ENCODE measurements around the gene DENND10. TPM values are rescaled to one million over a fixed set of nuclear protein-coding genes. Genes with fewer than 3 reads are reported as not detected.

Gene DENND10
- total and polyA plus RNA-seq, 2 experiments from 2014 or later = 41.4 to 41.8 TPM

GRCh38 chr10:119176166-119176565 is 72.3 kb downstream of the DENND10 start:
- Mint-ChIP-seq H3K4me3 (peak overlapping the region; percentile 18; the same call in 1 of the 3 replicates), H3K4me1 (no peaks in the 10 kb centered on the region; the same call in 2 of the 3 replicates), H3K27me3 (ENCODE audit: insufficient read depth, low read depth, poor library complexity) (peaks cover 11% of the 10 kb centered on the region), H3K9me3 (peaks cover 6% of the 10 kb centered on the region; the same call in 1 of the 3 replicates), H3K36me3 (ENCODE audit: low read depth) (peaks cover 50% of the 10 kb centered on the region), H3K27ac (no peak overlapping the region)
- Histone ChIP-seq H3K27me3 (ENCODE audit: insufficient read depth) (no peaks in the 10 kb centered on the region), H2AFZ (no peak overlapping the region), H3F3A (replicated peaks; ENCODE audit: low read depth) (peaks cover 8% of the 10 kb centered on the region; the same call in 1 of the 2 replicates), H3K4me1 (ENCODE audit: insufficient read depth) (0 out of 2 replicates have a peak, but pooled peaks cover 5% of the 10 kb centered on the region), H3K9me2 (ENCODE audit: insufficient read depth) (no peaks in the 10 kb centered on the region), H3K79me2 (replicated peaks; ENCODE audit: insufficient read depth) (peaks cover 48% of the 10 kb centered on the region), H3K27ac (ENCODE audit: low read depth) (no peak overlapping the region; the same call in 1 of the 2 replicates), H4K20me1 (replicated peaks; ENCODE audit: insufficient read depth) (peaks cover 13% of the 10 kb centered on the region; the same call in 1 of the 2 replicates), H3K4me3 (no peak overlapping the region), H3K4me2 (no peak overlapping the region), H3K36me3 (ENCODE audit: insufficient read depth) (peaks cover 42% of the 10 kb centered on the region)
- no peak for ATAC-seq
- TF ChIP-seq JUNB (IDR thresholded peaks at IDR 0.05; ENCODE audit: unreplicated experiment) (no peak), ZNF462 (CRISPR knock-in tag; IDR thresholded peaks at IDR 0.05) (no peak), CTCF (conservative IDR thresholded peaks at IDR 0.05; ENCODE audit: low read depth in 2 of 2) (no peak), CREB1 (CRISPR knock-in tag; IDR thresholded peaks at IDR 0.05; ENCODE audit: low read depth) (no peak), POLR2AphosphoS5 (IDR thresholded peaks at IDR 0.05; ENCODE audit: low read depth) (no peak), ZNF331 (CRISPR knock-in tag; IDR thresholded peaks at IDR 0.05; ENCODE audit: low read depth) (no peak), EZH2phosphoT487 (IDR thresholded peaks at IDR 0.05; ENCODE audit: unreplicated experiment) (no peak), NANOG (IDR thresholded peaks at IDR 0.05; ENCODE audit: borderline replicate concordance) (no peak)
- DNase-seq (ENCODE audit: low spot score) = no peak

Measured in GM23338 (cell line).